Gastroesophageal sphincter (tissue), 3 donors: ENCODE measurements around the gene RERE.

ENCODE experiments used
- POLR2A ChIP-seq, 2 donors: fragments of 450-650 bp; IDR thresholded peaks; one replicate each; pipeline ENCODE4 v1.6.1; 2017; ENCODE audit warnings: antibody characterized with exemption in 2 of 2, mild to moderate bottlenecking in 2 of 2, moderate library complexity in 1 of 2
- POLR2AphosphoS5 ChIP-seq: sonication (generic); formaldehyde crosslinking; IDR thresholded peaks from one replicate; pipeline ENCODE4 v1.6.1; 2017; ENCODE audit warnings: antibody characterized with exemption
- TF ChIP-seq, protein P1 (sequence below), 4 experiments: fragments of 200-600 bp in 2 of 4; fragments of 450-650 bp in 2 of 4; sonication (generic) in 1 of 4; IDR thresholded peaks; one replicate each; pipeline ENCODE4 v1.5.1; 2017 to 2019; ENCODE audit warnings: antibody characterized with exemption in 4 of 4, mild to moderate bottlenecking in 2 of 4, moderate library complexity in 2 of 4

- TF ChIP-seq, protein P1, sequence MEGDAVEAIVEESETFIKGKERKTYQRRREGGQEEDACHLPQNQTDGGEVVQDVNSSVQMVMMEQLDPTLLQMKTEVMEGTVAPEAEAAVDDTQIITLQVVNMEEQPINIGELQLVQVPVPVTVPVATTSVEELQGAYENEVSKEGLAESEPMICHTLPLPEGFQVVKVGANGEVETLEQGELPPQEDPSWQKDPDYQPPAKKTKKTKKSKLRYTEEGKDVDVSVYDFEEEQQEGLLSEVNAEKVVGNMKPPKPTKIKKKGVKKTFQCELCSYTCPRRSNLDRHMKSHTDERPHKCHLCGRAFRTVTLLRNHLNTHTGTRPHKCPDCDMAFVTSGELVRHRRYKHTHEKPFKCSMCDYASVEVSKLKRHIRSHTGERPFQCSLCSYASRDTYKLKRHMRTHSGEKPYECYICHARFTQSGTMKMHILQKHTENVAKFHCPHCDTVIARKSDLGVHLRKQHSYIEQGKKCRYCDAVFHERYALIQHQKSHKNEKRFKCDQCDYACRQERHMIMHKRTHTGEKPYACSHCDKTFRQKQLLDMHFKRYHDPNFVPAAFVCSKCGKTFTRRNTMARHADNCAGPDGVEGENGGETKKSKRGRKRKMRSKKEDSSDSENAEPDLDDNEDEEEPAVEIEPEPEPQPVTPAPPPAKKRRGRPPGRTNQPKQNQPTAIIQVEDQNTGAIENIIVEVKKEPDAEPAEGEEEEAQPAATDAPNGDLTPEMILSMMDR (IDR thresholded peaks at IDR 0.05) = no peak
- TF ChIP-seq POLR2AphosphoS5 (no peak), POLR2A (IDR thresholded peaks at IDR 0.05) (no peak)
Observed at GRCh38 chr1:8858112-8858668, 40.8 kb upstream of the RERE start.
